Upper lobe of left lung (tissue), 6 donors: ENCODE data around the gene CTNNBIP1. TPM values are rescaled to one million over a fixed set of nuclear protein-coding genes. Genes with fewer than 3 reads are reported as not detected.

Experiments
- ATAC-seq, 2 donors: fragments of 200-7000 bp; cut with Tn5 transposase; one replicate each; pipeline ENCODE4 v1.9.1; 2022; ENCODE audit warnings: mild to moderate bottlenecking in 2 of 2, moderate library complexity in 2 of 2; ENCODE audit not compliant: low FRiP score in 2 of 2
- DNase-seq, 2 donors: peaks; one replicate each; pipeline ENCODE4 v3.0.0-alpha.2; 2019 to 2020
- H3K27ac ChIP-seq, 4 donors: fragments of 200-600 bp; sonication (generic); one replicate each; pipeline ENCODE4 v1.5.1; 2016 to 2019
- H3K27me3 ChIP-seq, 4 donors: fragments of 200-600 bp; sonication (generic); one replicate each; pipeline ENCODE4 v1.5.1; 2017 to 2019
- H3K36me3 ChIP-seq, 4 donors: fragments of 200-600 bp; sonication (generic); one replicate each; pipeline ENCODE4 v1.5.1; 2016 to 2019
- H3K4me1 ChIP-seq, 4 donors: fragments of 200-600 bp; sonication (generic); one replicate each; pipeline ENCODE4 v1.5.1; 2018 to 2019
- H3K4me3 ChIP-seq, 4 donors: fragments of 200-600 bp; sonication (generic); one replicate each; pipeline ENCODE4 v1.5.1; 2017 to 2019; ENCODE audit warnings: mild to moderate bottlenecking in 2 of 4, moderate library complexity in 1 of 4
- H3K9me3 ChIP-seq, 4 donors: fragments of 200-600 bp; sonication (generic); one replicate each; pipeline ENCODE4 v1.5.1; 2018 to 2019
- CTCF ChIP-seq, 6 experiments: fragments of 450-650 bp in 4 of 6; fragments of 200-600 bp in 2 of 6; sonication (generic) in 2 of 6; IDR thresholded peaks; one replicate each; pipeline ENCODE4 v1.5.1; 2016 to 2019; ENCODE audit warnings: antibody characterized with exemption in 6 of 6
- EP300 ChIP-seq, 4 donors: sonication (generic); formaldehyde crosslinking; IDR thresholded peaks; one replicate each; pipeline ENCODE4 v1.5.1; 2017; ENCODE audit warnings: antibody characterized with exemption in 4 of 4, control low read depth in 2 of 4
- POLR2A ChIP-seq, 4 donors: fragments of 450-650 bp; IDR thresholded peaks; one replicate each; pipeline ENCODE4 v1.5.1; 2016 to 2017; ENCODE audit warnings: antibody characterized with exemption in 4 of 4, mild to moderate bottlenecking in 2 of 4
- POLR2AphosphoS5 ChIP-seq, 2 donors: sonication (generic); formaldehyde crosslinking; IDR thresholded peaks; one replicate each; pipeline ENCODE4 v1.5.1; 2017; ENCODE audit warnings: antibody characterized with exemption in 2 of 2
- WGBS, 2 donors: methylation state at CpG; one replicate each; pipeline ENCODE4 v1.1.5; 2017 to 2018; 5-methylcytosine and 5-hydroxymethylcytosine counted together
- total RNA-seq, 6 donors: library from RNA; depleted of rRNA in 4 of 6; stranded (reverse); fragments of >200 nt in 4 of 6; gene quantifications; one replicate each; pipeline versions ENCODE4 v1.1.0 to v1.2.1, GENCODE V29; 2016 to 2021
- donor health status: DM: no; HTN: no; CAD: no; lungs with moderate emphysema.
- donor health status: DM: no; HTN: yes; CAD: no; lungs with severe emphysema.

The CTNNBIP1 gene, protein sequence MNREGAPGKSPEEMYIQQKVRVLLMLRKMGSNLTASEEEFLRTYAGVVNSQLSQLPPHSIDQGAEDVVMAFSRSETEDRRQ
- 10 to 100 TPM; 39.8 to 85.8 (median 73.1) TPM for total RNA-seq

DNA sequence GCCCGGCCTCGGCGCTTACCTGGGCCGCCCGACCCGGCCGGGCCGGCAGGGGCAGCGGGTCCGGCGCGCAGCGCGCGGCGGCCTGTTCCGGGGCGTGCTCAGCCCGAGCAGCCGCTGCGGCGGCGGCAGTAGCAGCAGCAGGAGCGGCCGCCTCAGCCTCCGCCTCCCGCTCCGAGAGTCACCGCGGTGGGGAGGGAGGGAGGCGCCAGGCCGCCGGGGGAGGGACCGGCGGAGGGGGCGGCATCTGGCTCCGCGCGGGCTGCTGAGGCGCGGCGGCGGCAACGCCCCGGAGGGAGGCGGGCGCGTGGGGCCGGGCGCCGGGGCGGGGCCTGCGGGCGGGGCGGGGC, at the start of gene CTNNBIP1:
Gene CTNNBIP1 (minus strand): TSS at position 194 of the 347 bp plus-strand sequence. CDS start 38,205 bp downstream, outside the sequence.
- no peaks in the 10 kb centered on the region for H3K9me3 ChIP-seq
- WGBS, 2 donors = 0% methylated on average over 1 of the region's 55 CpGs; no CpG with 5 or more reads in 1 of the 2 donors
- H3K27me3 ChIP-seq = no peaks in the 10 kb centered on the region
- peaks cover 17 to 37% (median 26%) of the 10 kb centered on the region in 4 donors for H3K4me1 ChIP-seq
- H3K4me3 ChIP-seq = peak within 1 kb of the TSS; percentile 80 to 93 (median 91)
- H3K36me3 ChIP-seq = no peaks in the 10 kb centered on the region
- H3K27ac ChIP-seq = peak within 1 kb of the TSS; percentile 89 to 97 (median 93)
- ATAC-seq (no peak), DNase-seq (no peak)
- TF ChIP-seq POLR2AphosphoS5 (IDR thresholded peaks at IDR 0.05) = peak; percentile 22 to 50
- peak in 1 of 6 experiments; percentile 22 for TF ChIP-seq CTCF (IDR thresholded peaks at IDR 0.05)
- peak in 2 of 4 donors; percentile 10 to 47 for TF ChIP-seq POLR2A (IDR thresholded peaks at IDR 0.05)
- no peak for TF ChIP-seq EP300 (IDR thresholded peaks at IDR 0.05)

GRCh38 chr1:9957726-9958125, 47.7 kb upstream of the CTNNBIP1 start:
- DNase-seq (no peak), ATAC-seq (no peak)
- 90 to 91% methylated on average over 8 of the region's 8 CpGs for WGBS, 2 donors
- no peaks in the 10 kb centered on the region for H3K36me3 ChIP-seq
- no peaks in the 10 kb centered on the region for H3K9me3 ChIP-seq
- H3K4me1 ChIP-seq = no peaks in the 10 kb centered on the region
- H3K27ac ChIP-seq = no peak overlapping the region
- H3K4me3 ChIP-seq = no peak overlapping the region
- no peak for TF ChIP-seq POLR2AphosphoS5 (IDR thresholded peaks at IDR 0.05)
- TF ChIP-seq POLR2A (IDR thresholded peaks at IDR 0.05) = no peak
- no peak for TF ChIP-seq EP300 (IDR thresholded peaks at IDR 0.05)
- TF ChIP-seq CTCF (IDR thresholded peaks at IDR 0.05) = no peak
- H3K27me3 ChIP-seq = no peaks in the 10 kb centered on the region

DNA sequence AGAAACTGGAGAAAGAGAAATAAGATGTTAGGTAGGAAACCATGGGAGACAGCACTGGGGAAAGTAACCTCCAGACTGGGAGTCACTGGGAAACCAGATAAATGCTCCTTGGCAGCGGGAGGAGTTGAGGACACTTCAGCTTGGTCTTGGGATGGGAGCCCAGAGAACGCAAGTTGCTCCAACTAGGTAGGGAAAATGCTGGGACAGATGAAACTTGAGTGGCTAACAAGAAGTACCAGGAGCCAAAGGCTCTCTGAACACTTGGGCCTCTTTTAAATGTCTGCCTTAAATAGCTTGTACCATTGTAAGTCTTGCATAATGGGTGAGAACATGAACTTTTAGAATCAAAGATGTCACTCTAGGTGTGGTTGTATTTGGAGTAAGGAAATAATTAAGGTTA, 36.2 kb upstream of the CTNNBIP1 start:
- TF ChIP-seq EP300 (IDR thresholded peaks at IDR 0.05) (no peak), CTCF (IDR thresholded peaks at IDR 0.05) (no peak), POLR2A (IDR thresholded peaks at IDR 0.05) (no peak), POLR2AphosphoS5 (IDR thresholded peaks at IDR 0.05) (no peak)
- Histone ChIP-seq H3K27ac (no peak overlapping the region), H3K27me3 (no peaks in the 10 kb centered on the region), H3K9me3 (no peaks in the 10 kb centered on the region), H3K36me3 (peaks cover 0 to 3% (median 0%) of the 10 kb centered on the region in 4 donors), H3K4me3 (no peak overlapping the region), H3K4me1 (peaks cover 14 to 34% (median 19%) of the 10 kb centered on the region in 4 donors)
- DNase-seq = no peak
- no peak for ATAC-seq
- 79 to 84% methylated on average over 2 of the region's 2 CpGs for WGBS, 2 donors

DNA sequence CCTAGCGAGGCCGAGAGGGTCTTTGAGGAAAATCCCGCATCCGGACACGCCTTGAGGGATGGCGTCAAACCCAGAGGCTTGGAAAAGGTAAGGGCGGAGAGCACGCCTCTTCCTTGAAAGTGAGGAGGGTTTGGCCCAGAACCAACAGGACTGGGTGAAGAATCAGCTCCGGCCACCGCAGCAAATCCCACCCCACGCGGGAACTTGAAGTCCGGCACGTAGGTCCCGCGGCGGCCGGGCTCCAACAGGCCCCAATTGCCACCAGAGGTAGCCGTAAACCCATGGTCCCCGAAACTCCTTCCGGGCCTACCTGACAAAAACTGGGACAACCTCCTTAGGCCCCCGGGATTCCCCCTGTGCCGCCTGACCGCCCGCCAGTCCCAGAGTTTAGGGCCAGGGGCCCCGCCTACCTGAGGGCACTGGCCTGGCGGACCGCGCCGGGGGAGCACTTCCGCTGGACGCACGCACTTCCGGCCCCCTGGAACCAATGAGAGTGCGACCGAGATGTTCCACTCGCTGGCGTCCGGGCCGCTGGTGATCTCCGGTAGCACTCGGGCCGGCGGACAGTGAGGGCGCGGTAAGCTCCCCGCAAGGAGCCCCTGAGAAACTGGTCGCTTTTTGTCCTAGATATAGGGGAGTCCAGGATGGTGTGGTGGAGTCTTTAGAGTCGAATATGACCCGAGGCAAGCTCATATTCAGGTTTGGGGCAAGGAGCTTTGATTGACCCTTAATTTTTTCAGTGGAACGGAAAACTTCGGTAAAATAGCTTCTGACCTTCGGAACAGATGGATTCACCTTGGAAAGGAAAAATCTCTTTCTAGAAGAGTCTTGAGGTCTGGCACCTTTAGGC, 33.1 kb upstream of the CTNNBIP1 start, which contains the start of the genes LZIC and NMNAT1:
Gene LZIC (minus strand): TSS at position 453 of the 850 bp plus-strand sequence. CDS start 6,772 bp downstream, outside the sequence.
Gene NMNAT1 (plus strand): TSS at position 537 of the 850 bp plus-strand sequence. CDS start 28,599 bp downstream, outside the sequence.
- DNase-seq (peak; percentile 95 to 98), ATAC-seq (peak; percentile 99 to 100)
- Histone ChIP-seq H3K27me3 (no peaks in the 10 kb centered on the region), H3K36me3 (peaks cover 0 to 3% (median under 1%) of the 10 kb centered on the region in 4 donors), H3K9me3 (no peaks in the 10 kb centered on the region), H3K27ac (peak within 1 kb of the TSS; percentile 81 to 93 (median 88)), H3K4me3 (peak within 1 kb of the TSS; percentile 65 to 91 (median 75)), H3K4me1 (peaks cover 14 to 23% (median 18%) of the 10 kb centered on the region in 4 donors)
- whole genome bisulfite sequencing, 2 donors = 0% methylated on average over 16 to 30 of the region's 53 CpGs
- peak in 1 of 4 donors; percentile 21 for TF ChIP-seq EP300 (IDR thresholded peaks at IDR 0.05)
- peak; percentile 91 to 94 for TF ChIP-seq POLR2AphosphoS5 (IDR thresholded peaks at IDR 0.05)
- peak in 1 of 6 experiments; percentile 17 for TF ChIP-seq CTCF (IDR thresholded peaks at IDR 0.05)
- TF ChIP-seq POLR2A (IDR thresholded peaks at IDR 0.05) = peak; percentile 72 to 87 (median 80)
